COLO668 (cell line): ENCODE data around the gene ANKRD36C.
"Not testable (repeated sequence)": the region's sequence is repeated elsewhere in the genome, so short reads cannot be mapped to it uniquely, and the experiment has no call there.

ENCODE experiments used
- DNase-seq: peaks from one replicate; lab custom pipeline; 2025; ENCODE audit not compliant: unreplicated experiment; lab: John Stamatoyannopoulos, UW

The ANKRD36C gene

DNA sequence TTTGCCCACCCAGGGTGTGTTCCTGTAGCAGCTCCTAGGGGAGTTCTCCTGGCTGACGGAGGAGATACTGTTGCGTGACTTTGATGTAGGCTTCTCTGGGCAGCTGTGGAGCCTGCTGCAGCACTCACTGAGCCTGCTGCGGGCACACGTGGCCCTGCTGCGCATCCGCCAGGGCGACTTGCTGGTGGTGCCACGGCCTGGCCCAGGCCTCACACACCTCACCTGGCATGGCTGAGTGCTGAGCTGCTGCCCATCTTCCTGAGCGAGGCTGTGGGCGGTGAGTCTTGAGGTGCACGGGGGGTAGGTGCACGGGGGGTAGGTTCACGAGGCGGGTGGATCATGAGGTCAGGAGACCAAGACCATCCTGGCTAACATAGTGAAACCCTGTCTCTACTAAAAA, 191.7 kb downstream of the ANKRD36C start:
- DNase-seq = no peak

DNA sequence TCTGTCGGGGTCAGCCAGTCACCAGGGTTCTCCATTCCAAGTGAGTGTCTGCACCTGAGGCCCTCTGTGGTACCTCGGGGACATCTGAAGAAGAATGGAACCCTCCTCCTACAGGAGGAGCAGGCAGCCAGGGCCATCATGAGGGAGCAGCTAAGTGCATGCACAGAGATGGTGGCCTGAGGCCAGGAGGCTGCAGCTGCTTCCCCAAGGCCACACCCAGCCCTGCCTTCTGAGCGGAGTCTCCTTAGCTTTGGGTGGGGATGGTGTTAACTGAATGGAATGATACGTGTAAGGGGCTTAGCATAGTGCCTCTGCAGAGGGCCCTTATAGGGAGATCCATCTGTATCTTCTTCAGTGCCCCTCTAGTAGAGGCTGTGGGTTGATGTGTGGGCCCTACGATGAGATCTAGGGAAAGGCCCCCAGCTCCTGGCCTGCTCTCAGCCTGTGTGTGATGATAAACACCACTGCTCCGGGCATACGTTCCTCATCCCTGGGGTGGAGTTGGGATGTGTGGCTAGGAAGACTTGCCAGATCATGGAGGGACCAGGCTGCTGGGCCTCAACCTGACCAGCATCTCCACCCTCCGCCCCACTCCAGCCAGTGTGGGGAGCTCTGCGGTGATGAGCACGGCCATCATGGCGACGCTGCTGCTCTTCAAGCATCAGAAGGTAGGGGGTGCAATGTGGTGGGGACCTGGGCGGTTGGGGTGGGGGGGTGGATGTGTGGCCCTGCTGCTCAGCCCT, 192.3 kb downstream of the ANKRD36C start:
- not testable (repeated sequence) for DNase-seq

DNA sequence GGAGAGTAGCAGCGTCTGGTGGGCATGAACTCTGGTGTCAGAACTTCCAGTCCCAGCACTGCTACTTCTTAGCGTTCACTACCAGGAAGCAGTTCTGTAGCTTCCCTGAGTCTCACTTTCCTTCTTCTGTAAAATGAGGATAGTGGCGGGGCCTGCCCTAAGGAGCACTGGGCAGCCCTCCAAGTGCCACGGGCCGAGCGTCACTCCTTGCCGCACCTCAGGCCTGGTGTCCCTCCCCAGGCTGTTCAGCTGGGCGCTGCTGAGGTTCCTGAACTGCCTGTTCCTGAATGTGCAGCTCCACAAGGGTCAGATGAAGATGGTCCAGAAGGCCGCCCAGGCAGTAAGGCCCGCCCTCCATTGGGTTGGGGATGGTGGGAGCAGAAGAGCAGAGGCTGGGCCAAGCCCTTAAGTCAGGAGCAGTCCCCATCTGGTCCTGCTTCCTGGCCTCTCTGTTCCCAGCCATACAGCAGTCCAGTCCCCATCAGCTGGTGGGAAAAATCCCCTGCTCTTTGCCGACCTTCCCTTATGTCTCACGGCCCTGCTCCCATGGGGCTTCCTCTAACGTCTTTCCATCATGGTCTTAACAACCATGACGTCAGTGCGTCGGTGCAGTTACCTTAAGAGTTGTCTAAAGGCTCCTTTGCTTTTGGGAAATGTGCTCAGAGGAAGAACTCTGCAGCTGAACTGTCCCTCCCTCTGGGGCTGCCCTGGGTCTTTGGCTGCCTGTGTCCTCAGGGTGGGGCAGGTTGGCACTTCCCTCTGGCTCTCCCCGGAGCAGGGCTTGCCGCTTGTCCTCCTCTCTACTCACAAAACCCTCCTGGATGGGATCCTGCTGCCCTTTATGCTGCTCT, 195.2 kb downstream of the ANKRD36C start:
- DNase-seq = not testable (repeated sequence)

DNA sequence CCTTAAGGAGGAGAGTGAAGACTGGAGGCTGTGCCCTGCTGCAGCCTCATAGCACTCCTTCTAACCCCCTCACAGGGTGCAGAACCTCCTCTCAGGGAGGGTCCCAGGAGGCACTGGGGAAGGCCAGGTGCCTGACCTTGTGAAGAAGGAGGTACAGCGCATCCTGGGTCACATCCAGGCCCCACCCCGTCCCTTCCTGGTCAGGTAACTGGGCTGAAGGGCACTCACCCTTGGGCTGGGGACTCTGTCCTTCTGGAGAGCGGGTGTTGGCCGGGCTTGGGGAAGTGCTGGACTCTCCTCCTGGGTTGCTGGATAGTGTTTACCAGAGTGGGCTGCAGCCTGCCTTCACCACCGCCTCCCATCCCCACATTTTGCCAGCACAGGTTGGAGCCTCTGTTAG, 197.7 kb downstream of the ANKRD36C start:
- DNase-seq = not testable (repeated sequence)

DNA sequence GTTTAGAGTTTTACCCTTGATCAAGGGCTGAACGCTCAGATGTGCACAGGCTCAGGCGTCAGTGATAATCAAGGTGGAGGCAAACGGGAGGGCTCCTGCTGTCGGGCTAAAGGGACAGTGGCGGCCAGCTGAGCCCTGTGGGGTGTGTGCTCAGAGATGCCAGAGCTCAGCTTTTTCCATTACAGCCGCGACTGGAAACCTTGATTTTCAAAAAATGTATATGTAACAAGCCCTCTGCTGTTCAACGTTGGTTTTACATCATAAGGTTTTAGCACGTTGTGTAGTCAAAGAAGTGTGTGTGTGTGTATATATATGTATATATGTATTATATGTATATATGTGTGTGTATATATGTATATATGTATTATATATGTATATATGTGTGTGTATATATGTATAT, 201.4 kb downstream of the ANKRD36C start:
- DNase-seq = not testable (repeated sequence)

DNA sequence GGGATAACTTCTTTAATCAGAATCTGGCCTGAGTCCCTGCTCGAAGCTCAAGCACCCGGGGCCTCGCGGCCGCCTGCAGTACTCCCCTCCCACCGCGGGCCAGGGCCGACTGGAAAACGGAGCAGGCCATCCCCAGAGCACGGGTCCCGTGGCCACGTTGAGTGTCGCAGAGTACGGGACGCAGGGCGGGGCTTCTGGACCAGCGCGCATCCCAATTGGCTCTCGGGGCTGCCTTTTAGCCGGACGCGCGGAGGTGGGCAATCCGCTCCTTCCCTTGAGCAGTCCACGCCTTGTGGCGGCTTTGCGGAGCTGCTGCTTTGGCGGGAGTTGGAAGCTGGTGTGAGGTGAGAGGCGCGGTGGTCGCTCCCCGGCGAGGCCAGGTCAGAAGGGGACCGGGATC, 202.2 kb downstream of the ANKRD36C start:
- DNase-seq = not testable (repeated sequence)

DNA sequence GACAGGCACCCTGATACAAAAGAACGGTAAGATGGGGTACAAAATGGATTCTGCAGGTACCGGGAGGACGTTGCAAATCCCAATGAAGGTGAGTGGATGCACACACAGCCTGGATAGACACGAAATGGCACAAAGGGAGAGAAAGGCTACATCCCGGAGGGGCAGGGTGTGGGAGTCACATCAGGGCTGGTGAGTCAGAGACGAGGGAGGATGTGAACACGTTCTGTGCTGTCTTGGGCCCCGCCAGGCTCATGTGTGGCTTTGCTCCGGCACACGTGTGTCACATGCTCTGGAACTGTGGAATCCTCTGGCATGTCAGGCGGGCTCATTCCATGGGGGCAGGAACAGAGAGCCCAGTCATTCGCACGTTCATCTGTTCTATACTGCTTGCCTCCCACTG, 203.0 kb downstream of the ANKRD36C start:
- DNase-seq = not testable (repeated sequence)
